A673 (cell line): ENCODE data around the gene TENM3.

ENCODE experiments used
- CTCF ChIP-seq: fragments of 300-800, 200-600 bp; sonication (generic); conservative IDR thresholded peaks from 2 replicates; pipeline ENCODE4 v1.5.1; 2017; ENCODE audit warnings: low read depth, mild to moderate bottlenecking, antibody characterized with exemption, low read length, moderate library complexity, mixed read lengths
- EZH2 ChIP-seq: fragments of 200-600 bp; sonication (generic); IDR thresholded peaks from 2 replicates; pipeline ENCODE4 v1.6.1; 2017; ENCODE audit warnings: borderline replicate concordance, low read depth, mild to moderate bottlenecking, mixed read lengths, antibody characterized with exemption, low read length; ENCODE audit not compliant: poor library complexity, severe bottlenecking

GRCh38 chr4:182429896-182430295 lies 186.7 kb downstream of the TENM3 start:
- TF ChIP-seq CTCF (no peak), EZH2 (no peak)
